Lower lobe of right lung (tissue), 2 donors: ENCODE results near the gene FYB2. TPM values are rescaled to one million over a fixed set of nuclear protein-coding genes. Genes with fewer than 3 reads are reported as not detected.
A peak's percentile ranks its signal among the peaks of the same experiment; 100 is the strongest.

Experiments
- ATAC-seq, 2 donors: fragments of 200-7000 bp; cut with Tn5 transposase; one replicate each; pipeline ENCODE4 v1.9.1; 2020 to 2022; ENCODE audit warnings: mild to moderate bottlenecking in 2 of 2, moderate library complexity in 2 of 2
- DNase-seq: peaks from one replicate; pipeline ENCODE4 v3.0.0-alpha.2; 2020
- H3K27ac ChIP-seq: fragments of 200-600 bp; one replicate; pipeline ENCODE4 v1.8.0; 2022
- H3K27me3 ChIP-seq: fragments of 200-600 bp; one replicate; pipeline ENCODE4 v1.8.0; 2022; ENCODE audit warnings: low read depth
- H3K36me3 ChIP-seq: fragments of 200-600 bp; one replicate; pipeline ENCODE4 v1.8.0; 2022; ENCODE audit warnings: mild to moderate bottlenecking
- H3K4me1 ChIP-seq: fragments of 200-600 bp; one replicate; pipeline ENCODE4 v1.8.0; 2022
- H3K4me3 ChIP-seq: fragments of 200-600 bp; one replicate; pipeline ENCODE4 v1.8.0; 2022; ENCODE audit warnings: mild to moderate bottlenecking
- H3K9me3 ChIP-seq: fragments of 200-600 bp; one replicate; pipeline ENCODE4 v1.8.0; 2022
- CTCF ChIP-seq: fragments of 200-600 bp; IDR thresholded peaks from one replicate; pipeline ENCODE4 v1.8.0; 2022; ENCODE audit warnings: antibody characterized with exemption, mild to moderate bottlenecking
- intact Hi-C: fragments of 100-400 bp; cut with DNase I; formaldehyde crosslinking; loops from one replicate; pipeline ENCODE4 v1.11.0; 2022
- total RNA-seq: library from RNA; stranded (reverse); fragmentation: NEBNext Ultra II Directional; extraction: Animal tissue kit (Norgen Biotek cat#: 25700); gene quantifications from one replicate; pipeline ENCODE4 v1.2.1, GENCODE V29; 2021
- donor health status: DM: no; HTN: yes; CAD: no; lungs with severe emphysema.

Gene FYB2
- total RNA-seq, 1 donor from 2014 or later: 3.8 TPM

- intact Hi-C loops: no loop called here
- no peak for DNase-seq
- no peak for TF ChIP-seq CTCF
- Histone ChIP-seq H3K4me1 (no peaks in the 10 kb centered on the region), H3K27me3 (no peaks in the 10 kb centered on the region), H3K4me3 (no peak overlapping the region), H3K9me3 (no peaks in the 10 kb centered on the region), H3K36me3 (no peaks in the 10 kb centered on the region), H3K27ac (no peak overlapping the region)
- ATAC-seq: peak; percentile 51 to 62
Measured at GRCh38 chr1:56688522-56689026, 130.6 kb downstream of the FYB2 start.

- H3K4me3 ChIP-seq: no peak overlapping the region
Measured at GRCh38 chr1:56686169-56686568, 133.0 kb downstream of the FYB2 start.

GRCh38 chr1:56683569-56683968 is 135.6 kb downstream of the FYB2 start:
- Histone ChIP-seq H3K27ac (no peak overlapping the region), H3K4me1 (no peaks in the 10 kb centered on the region)
- TF ChIP-seq CTCF: no peak

More at GRCh38 chr1:56686169-56686568, 133.0 kb downstream of the FYB2 start:
- no peaks in the 10 kb centered on the region for H3K4me1 ChIP-seq
- H3K27ac ChIP-seq: no peak overlapping the region
- DNase-seq (no peak), ATAC-seq (no peak)
- no peaks in the 10 kb centered on the region for H3K9me3 ChIP-seq
- TF ChIP-seq CTCF: no peak
- intact Hi-C loops: no loop called here
- no peaks in the 10 kb centered on the region for H3K27me3 ChIP-seq
- no peaks in the 10 kb centered on the region for H3K36me3 ChIP-seq

GRCh38 chr1:56676571-56677035 is 142.6 kb downstream of the FYB2 start:
- Histone ChIP-seq H3K9me3 (no peaks in the 10 kb centered on the region), H3K4me1 (no peaks in the 10 kb centered on the region), H3K27ac (no peak overlapping the region), H3K36me3 (no peaks in the 10 kb centered on the region), H3K27me3 (no peaks in the 10 kb centered on the region), H3K4me3 (no peak overlapping the region)
- DNase-seq: no peak
- TF ChIP-seq CTCF: no peak
- intact Hi-C loops: no loop called here
- no peak for ATAC-seq

More at GRCh38 chr1:56683569-56683968, 135.6 kb downstream of the FYB2 start:
- Histone ChIP-seq H3K36me3 (no peaks in the 10 kb centered on the region), H3K9me3 (no peaks in the 10 kb centered on the region), H3K27me3 (no peaks in the 10 kb centered on the region), H3K4me3 (no peak overlapping the region)
- no peak for DNase-seq
- ATAC-seq: no peak
- intact Hi-C loops: no loop called here

GRCh38 chr1:56675763-56676162 is 143.4 kb downstream of the FYB2 start:
- DNase-seq (no peak), ATAC-seq (no peak)
- no peaks in the 10 kb centered on the region for H3K36me3 ChIP-seq
- no peak for TF ChIP-seq CTCF
- no peak overlapping the region for H3K27ac ChIP-seq
- H3K4me3 ChIP-seq: no peak overlapping the region
- intact Hi-C loops: no loop called here
- no peaks in the 10 kb centered on the region for H3K9me3 ChIP-seq
- no peaks in the 10 kb centered on the region for H3K27me3 ChIP-seq
- no peaks in the 10 kb centered on the region for H3K4me1 ChIP-seq

GRCh38 chr1:56672579-56672978 is 146.6 kb downstream of the FYB2 start:
- ATAC-seq (no peak), DNase-seq (no peak)
- no peak overlapping the region for H3K27ac ChIP-seq
- H3K27me3 ChIP-seq: no peaks in the 10 kb centered on the region
- no peak for TF ChIP-seq CTCF
- H3K36me3 ChIP-seq: no peaks in the 10 kb centered on the region
- no peaks in the 10 kb centered on the region for H3K4me1 ChIP-seq
- H3K4me3 ChIP-seq: no peak overlapping the region
- no peaks in the 10 kb centered on the region for H3K9me3 ChIP-seq
- intact Hi-C loops: no loop called here
